ENCODE measurements around the gene MAPKAP1.

DNA sequence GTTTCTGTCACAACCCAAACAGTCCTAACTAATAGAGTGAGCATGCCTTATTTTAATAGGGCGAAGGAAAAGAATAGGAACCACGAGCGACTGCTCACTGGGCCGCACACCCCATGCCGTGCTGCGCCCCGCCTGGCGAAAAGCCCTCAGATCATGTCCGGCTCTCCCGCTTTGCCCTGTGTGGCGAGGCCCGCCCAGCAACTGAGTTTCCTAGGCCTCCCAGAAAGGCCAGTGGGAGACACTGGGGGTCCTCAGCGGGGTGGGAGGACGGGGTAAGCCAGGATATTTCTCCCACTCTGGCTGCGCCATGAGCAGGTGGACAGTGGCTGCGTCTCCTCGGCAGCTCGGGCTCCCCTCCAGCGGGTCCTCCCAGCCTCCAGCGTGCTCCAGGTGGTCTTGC, 307.3 kb downstream of the MAPKAP1 start:
- TF ChIP-seq, protein P1, sequence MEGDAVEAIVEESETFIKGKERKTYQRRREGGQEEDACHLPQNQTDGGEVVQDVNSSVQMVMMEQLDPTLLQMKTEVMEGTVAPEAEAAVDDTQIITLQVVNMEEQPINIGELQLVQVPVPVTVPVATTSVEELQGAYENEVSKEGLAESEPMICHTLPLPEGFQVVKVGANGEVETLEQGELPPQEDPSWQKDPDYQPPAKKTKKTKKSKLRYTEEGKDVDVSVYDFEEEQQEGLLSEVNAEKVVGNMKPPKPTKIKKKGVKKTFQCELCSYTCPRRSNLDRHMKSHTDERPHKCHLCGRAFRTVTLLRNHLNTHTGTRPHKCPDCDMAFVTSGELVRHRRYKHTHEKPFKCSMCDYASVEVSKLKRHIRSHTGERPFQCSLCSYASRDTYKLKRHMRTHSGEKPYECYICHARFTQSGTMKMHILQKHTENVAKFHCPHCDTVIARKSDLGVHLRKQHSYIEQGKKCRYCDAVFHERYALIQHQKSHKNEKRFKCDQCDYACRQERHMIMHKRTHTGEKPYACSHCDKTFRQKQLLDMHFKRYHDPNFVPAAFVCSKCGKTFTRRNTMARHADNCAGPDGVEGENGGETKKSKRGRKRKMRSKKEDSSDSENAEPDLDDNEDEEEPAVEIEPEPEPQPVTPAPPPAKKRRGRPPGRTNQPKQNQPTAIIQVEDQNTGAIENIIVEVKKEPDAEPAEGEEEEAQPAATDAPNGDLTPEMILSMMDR (IDR thresholded peaks at IDR 0.05; ENCODE audit: insufficient read depth, low read length, poor library complexity, severe bottlenecking) = no peak
- TF ChIP-seq EZH2phosphoT487 (conservative IDR thresholded peaks at IDR 0.05; ENCODE audit: low read length) = no peak
